Skeletal muscle cell (primary cell): ENCODE results near the gene PPID.
"Not testable (repeated sequence)": the region's sequence is repeated elsewhere in the genome, so short reads cannot be mapped to it uniquely, and the experiment has no call there.

ENCODE experiments used
- DNase-seq: peaks from one replicate; pipeline ENCODE4 v3.0.0-alpha.2; 2010; ENCODE audit warnings: low read depth
- H3K4me3 ChIP-seq: 2 replicates; pipeline ENCODE4 v1.5.1; 2011; ENCODE audit warnings: low read depth, mild to moderate bottlenecking, control low read depth, low read length, moderate library complexity

PPID gene

DNA sequence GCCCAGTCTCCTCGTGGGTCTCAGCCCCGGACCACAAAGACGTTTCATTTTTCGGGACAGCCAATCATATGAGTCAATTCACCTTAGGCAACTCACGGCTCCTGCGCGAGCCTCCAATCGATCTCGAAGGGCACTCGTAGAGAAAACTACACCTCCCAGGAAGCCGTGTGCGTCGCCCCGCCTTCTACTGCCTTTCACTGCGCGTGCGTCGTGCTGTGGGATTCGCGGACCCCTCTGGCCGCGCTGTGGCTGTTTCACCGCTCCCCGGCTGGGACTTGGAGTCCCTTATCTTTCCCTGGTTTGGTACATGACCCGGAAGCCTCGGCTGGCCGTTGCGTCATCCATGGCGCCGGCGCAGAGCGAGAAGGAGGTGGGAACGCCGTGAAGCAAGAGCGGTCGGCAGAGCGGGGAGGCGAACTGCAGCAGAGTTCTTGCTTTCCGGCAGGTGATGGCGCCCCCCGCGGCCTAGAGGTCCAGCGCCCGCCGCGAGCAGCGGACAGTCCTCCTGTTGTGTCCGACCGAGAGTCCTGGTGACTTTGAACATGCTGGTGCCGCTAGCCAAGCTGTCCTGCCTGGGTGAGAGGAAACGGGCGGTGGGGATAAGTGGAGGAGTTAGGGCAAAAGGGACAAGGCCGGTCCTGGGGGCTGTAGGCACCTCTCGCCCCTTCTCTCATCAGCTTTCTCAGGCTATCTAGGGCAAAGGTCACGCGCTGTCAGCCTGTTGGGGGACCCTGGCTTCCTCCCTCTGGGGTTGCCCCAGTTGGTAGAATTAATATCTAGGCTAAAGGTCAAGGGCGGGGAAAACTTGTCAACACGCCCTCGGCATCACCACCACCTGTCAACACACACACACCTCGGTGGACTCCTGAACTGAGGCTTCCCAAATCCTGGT, 51.0 kb downstream of the PPID start, which contains the start of gene ETFDH:
Gene ETFDH, plus strand, starts transcription at position 382 of the 892 bp plus-strand sequence. Its CDS starts 161 bp downstream, at position 543.
- DNase-seq, result peak; percentile 98
- peak within 1 kb of the TSS; percentile 82 for H3K4me3 ChIP-seq

DNA sequence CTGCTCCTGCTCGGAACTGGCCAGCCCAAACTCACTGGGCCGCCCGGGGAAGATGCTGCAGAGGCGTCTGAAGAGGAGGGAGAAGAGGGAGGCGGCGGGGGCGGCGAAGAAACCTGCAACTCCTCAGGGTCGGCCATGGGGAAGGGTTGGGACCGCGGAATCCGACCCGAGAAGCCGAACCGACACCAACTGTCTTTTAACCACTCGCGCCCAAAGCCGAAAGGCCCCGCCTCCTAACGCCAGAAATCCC, 51.6 kb downstream of the PPID start, which contains the start of gene C4orf46:
Gene C4orf46, minus strand, starts transcription at position 223 of the 250 bp plus-strand sequence. Its CDS starts 86 bp downstream, at position 137.
- no peak for DNase-seq
- H3K4me3 ChIP-seq, result peak within 1 kb of the TSS; percentile 82

DNA sequence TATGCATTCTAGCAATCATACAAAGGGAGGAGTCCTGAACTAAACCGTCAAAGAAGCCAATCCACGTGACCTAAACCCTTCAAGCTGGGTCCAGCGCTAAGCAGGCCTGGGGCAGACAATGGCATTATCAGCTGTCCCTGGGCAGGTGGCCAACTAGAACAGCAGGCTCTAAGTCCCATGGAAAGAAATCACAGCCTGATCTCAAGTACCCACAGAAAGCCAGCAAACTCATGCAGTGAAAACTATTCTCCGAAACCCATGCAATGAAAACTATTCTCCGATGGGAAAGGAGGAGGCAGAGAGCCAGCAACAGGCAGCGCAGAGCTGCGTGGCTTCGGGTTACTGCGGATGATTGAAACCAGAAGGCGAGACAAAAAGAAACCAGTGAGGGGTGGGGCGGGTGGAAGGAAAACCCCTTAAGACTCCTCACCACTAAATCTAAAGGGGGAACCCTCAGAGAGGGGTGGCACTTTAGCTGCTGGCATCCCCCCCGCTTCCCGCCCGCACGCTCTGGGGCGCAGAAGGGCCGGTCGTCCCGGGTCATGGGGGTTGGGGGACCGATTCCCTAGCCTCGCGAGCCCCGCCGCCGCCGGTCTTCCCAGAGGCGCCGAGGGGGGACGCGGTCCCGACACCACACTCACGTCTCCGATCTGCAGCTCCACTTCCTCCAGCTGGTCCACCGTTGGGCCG, 52.1 kb downstream of the PPID start:
- peak overlapping the region; percentile 82 for H3K4me3 ChIP-seq

DNA sequence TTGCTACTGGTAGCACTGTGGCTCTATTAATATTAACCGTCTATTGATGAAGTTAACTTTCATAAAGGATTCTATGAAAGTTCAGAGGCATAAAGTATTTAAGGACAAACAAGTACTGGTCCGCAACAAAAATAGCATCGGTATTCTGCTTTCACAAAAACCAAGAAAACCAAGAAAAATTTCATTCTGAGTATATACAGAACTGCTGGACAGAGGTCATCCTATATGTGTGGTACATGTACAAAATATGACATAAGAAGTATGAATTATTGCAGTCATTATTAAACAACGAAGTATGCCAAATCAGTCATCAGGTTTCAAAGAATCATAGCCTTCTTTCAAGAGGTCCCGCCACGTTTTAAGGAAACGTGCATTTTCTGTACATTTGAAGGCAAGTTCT, 53.9 kb downstream of the PPID start:
- no peak for DNase-seq
- H3K4me3 ChIP-seq, result no peak overlapping the region

More for the DNA sequence above, 52.1 kb downstream of the PPID start:
- peak; percentile 62 for DNase-seq

DNA sequence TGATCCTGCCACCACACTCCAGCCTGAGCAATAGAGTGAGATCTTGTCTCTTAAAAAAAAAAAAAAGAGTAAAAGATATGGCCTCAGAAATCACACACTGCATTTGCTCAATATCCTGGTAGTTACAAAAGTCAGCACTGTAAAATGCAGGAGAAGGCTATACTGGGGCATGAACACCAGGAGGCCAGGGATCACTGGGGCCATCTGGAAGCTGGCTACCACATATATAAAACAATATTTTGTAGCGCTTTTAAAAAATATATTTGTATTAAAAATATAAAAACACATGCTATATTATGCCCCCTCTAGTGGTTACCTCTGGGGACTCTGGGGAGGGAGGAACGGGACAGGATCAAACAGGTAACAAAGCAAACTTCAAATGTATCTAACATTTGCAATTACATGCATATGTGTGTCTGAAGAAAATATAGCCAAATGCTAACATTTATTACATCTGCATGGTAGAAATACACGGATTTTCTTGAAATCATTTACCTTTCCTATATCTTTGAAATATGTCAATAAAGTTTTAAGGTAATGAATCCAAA, 55.5 kb downstream of the PPID start:
- no peak overlapping the region for H3K4me3 ChIP-seq
- no peak for DNase-seq

DNA sequence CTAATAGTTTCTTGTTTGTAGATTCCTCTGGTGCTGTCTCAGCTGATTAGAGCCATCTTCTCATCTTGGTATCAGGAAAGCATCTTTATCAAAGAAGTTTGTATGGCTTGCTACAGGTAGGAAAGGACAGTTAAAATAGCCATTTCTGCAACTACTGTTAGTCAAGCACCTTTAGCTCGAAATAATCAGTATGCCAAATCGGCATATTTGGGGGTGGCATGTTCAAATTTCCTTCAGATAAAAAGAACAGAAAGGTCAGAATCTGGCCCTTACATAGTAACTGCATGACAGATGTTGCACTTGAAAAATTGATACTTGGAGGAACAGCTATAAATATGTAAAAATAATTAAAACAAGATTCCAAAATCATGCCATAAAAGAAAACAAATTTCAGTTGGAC, 56.3 kb downstream of the PPID start:
- no peak for DNase-seq
- H3K4me3 ChIP-seq, result no peak overlapping the region

DNA sequence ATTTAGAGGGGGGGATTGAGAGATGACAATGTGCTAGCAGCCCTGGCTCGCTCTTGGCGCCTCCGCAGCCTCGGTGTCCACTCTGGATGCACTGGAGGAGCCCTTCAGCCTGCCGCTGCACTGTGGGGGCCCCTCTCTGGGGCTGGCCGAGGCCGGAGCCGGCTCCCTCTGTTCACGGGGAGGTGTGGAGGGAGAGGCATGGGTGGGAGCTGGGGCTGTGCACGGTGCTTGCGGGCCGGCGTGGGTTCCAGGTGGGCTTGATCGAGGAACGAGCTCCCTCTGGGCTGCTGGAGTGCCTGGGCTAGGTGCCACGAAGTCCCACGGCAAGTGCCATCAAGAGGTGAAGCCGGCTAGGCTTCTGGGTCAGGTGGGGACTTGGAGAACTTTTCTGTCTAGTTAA, 58.4 kb downstream of the PPID start:
- H3K4me3 ChIP-seq, result no peak overlapping the region
- DNase-seq, result no peak

DNA sequence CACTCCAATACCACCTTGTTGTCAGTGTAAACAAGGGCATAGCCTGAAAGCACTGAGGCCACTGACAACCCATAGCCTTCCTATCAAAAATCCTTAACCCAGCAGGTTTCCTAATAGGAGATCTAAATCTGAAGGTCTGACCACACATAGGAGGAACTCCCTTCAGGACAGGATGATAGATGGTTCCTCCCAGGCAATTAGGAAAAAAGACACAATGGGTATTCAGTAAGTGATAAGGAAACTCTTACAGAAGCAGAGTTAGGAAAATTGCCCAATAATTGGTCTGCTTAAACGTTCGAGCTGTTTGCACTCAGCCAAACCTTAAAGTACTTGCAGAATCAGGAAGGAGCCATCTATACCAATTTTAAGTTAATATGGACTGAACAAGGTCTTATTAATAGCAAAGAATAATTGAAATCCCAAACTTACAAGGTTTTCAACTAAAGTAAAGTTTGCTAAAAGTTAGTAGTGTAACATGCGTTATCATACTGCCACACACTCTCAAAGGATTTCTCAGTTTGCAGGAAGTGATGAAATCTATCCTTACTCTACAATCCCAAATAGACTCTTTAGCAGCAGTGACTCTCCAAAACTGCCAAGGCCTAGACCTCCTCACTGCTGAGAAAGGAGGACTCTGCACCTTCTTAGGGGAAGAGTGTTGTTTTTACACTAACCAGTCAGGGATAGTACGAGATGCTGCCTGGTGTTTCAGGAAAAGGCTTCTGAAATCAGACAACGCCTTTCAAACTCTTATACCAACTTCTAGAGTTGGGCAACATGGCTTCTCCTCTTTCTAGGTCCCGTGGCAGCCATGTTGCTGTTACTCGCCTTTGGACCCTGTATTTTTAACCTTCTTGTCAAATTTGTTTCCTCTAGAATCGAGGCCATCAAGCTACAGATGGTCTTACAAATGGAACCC, 59.2 kb downstream of the PPID start:
- H3K4me3 ChIP-seq, DNase-seq: not testable (repeated sequence)

DNA sequence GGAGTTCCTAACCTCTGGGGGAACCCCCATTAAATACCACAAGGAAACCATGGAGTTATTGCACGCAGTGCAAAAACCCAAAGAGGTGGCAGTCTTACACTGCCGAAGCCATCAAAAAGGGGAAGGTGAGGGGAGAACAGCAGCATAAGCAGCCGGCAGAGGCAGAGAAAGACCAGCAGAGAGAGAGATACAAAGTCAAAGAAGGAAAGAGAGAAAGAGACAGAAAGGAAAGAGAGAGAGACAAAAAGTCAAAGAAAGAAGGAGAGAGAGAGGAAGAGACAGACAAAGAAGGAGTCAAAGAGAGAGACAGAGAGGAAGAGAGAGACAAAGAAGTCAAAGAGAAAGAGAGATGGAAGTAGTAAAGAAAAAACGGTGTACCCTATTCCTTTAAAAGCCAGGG, 59.9 kb downstream of the PPID start:
- not testable (repeated sequence) for H3K4me3 ChIP-seq

More for the DNA sequence above, 59.9 kb downstream of the PPID start:
- not testable (repeated sequence) for DNase-seq
